GF-D8 (cell line): ENCODE data around the gene THSD4.

Experiments used
- DNase-seq: peaks from one replicate; lab custom pipeline; 2025; lab: John Stamatoyannopoulos, UW

The THSD4 gene

GRCh38 chr15:71784719-71785118 lies 669.4 kb downstream of the THSD4 start:
- no peak for DNase-seq

GRCh38 chr15:71785996-71786395 lies 670.7 kb downstream of the THSD4 start:
- DNase-seq, result no peak

- no peak for DNase-seq
Measured at GRCh38 chr15:71786673-71787072, 671.4 kb downstream of the THSD4 start.

DNA sequence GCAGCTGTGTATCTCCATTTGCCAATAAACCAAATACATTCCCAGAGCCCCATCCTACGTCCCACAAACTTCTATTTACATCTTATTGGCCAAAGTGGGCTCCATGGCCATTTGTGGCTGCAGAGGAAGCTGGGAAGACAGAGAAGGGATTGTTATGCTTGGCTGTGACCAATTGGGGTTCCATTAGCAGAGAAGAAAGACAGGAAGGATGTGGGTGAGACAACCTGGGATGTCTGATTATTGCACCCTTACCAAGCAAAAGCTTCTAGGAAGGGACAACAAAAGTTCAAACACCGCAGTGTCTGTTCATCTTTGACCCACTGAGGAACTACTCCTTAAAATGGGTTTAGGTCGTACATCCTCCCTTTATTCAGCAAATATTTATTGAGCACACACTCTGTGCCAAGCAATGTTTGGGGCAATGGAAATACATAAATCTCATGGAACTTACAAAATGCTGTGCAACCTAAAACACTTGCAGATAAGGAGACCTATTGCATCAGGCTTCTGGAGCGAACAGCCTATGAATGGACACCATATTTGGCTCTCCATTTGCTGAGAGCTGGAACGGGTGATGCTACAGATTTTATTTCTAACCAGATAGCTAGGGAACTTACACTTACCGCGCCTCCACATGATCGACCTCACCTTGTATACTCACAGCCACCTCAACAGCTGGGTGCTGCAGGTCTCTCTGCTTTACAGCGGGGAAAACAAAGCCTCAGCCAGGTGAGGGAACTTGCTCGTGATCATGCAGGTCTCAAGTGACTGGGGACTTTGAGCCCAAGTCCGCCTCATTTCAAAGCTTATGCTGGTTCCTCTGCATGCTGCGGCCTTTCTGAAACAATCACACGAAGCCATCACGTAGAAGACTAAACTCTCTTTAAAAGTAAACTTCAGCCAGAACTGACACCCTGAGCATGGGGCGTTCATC lies 673.6 kb downstream of the THSD4 start:
- no peak for DNase-seq

GRCh38 chr15:71789616-71790015 lies 674.3 kb downstream of the THSD4 start:
- DNase-seq, result no peak

- DNase-seq, result no peak
Measured at GRCh38 chr15:71790081-71790480, 674.8 kb downstream of the THSD4 start.

- DNase-seq, result no peak
Measured at GRCh38 chr15:71791975-71792374, 676.7 kb downstream of the THSD4 start.

GRCh38 chr15:71792521-71792920 lies 677.2 kb downstream of the THSD4 start:
- no peak for DNase-seq

GRCh38 chr15:71798641-71799040 lies 683.4 kb downstream of the THSD4 start:
- DNase-seq, result no peak

DNA sequence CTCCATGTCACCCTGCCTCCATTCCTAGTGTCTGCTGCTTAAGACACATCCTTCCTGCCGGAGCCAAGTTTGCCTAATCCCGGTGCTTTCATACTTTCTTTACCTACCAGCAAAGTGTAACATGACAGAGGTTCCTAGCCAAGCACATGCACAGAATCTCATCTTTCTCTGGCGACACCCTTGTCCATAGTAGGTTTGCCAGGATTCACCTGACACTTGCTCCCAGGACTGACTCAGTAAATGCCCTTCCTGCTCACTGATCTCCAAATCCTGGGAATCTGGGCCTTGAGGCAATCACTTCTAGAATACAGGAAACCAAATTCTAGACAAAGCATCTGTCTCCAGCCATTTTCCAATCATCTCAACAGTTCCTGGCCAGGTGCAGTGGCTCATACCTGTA lies 684.9 kb downstream of the THSD4 start:
- DNase-seq, result no peak

DNA sequence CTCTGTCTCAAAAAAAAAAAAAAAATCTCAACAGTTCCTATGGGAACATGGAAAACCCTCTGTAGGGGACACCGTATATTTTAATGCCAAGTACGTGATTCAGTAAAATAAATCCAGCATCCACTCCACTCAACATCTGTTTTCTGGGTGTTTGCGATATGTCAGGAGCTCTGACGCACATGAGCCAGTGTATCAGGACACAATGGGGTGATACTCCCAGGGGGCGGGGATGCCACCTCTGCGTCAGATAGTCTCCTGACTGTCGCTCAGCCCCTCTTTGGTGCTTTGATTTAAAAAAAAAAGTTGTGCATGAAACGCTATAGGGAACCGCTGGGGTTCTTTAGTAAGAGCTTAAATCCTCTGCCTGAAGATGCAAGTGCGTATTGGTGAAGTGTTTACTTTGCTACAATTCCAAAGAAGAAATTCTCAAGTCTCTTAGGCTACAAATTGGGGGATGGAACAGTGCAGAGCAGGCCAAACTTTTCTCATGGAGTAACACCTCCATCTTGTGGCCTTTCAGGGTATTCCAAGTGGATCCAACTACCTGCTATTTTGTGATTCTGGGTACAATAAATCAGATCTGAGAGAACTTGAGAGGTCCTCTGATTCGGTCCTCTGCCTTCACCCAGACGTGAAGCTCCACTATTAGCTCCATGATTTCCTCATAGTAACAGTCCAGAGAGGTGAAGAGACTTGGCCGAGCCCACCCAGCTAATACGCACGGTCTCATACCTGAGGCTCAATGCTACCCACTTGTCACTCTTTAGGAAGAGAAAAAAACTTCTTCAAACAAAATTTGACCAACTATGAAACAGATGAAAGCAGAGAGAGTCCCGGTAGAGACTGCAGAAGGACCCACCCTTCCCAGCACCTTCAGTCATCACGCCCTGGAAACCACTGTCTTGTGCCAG lies 685.8 kb downstream of the THSD4 start:
- DNase-seq, result no peak

- DNase-seq, result no peak
Measured at GRCh38 chr15:71801935-71802655, 686.8 kb downstream of the THSD4 start.

- no peak for DNase-seq
Measured at GRCh38 chr15:71802770-71803169, 687.5 kb downstream of the THSD4 start.

DNA sequence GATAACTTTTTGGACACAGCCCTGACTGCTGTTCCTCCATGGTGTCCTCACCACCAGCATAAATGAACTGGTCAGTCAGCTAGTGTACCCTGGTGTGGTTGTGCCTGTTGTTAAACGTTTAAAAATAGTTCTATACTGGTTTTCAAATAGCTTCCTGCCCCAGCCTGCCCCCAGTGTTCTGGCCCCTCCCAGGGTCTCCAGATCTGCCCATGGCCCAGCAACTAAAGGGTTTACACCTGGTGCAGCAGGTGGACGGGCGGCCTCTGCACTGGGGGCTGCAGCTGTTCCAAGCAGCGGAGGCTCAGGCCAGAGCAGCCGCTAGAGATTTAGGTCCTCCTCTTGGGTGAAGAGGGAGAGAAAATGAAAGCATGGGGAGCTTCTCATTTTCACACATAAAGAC lies 689.0 kb downstream of the THSD4 start:
- DNase-seq, result no peak

- no peak for DNase-seq
Measured at GRCh38 chr15:71804695-71805470, 689.6 kb downstream of the THSD4 start.

DNA sequence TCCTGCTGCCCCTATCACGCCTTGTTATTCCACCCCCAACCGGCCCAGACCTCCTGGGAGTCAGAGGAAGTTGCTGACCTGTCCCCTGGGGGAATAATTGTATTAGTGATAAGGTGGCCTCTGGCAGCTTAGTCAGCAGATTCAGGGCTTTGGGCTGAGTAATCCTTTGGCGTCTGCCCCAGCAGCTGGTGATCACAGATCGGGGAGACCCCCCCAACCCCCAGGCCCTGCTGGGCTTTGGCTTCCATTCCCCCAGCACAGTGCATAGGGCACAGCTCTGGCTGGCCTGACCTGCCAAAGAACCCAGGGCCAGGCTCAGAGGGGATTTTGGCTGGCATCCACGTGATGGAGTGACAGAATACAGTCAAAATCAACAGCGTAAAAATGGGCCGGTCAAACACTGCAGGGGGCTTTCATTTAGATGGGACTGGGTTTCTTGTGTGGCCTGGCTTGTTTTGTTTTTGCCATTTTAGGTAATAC lies 691.2 kb downstream of the THSD4 start:
- DNase-seq, result no peak

- DNase-seq, result no peak
Measured at GRCh38 chr15:71807125-71807629, 691.9 kb downstream of the THSD4 start.

DNA sequence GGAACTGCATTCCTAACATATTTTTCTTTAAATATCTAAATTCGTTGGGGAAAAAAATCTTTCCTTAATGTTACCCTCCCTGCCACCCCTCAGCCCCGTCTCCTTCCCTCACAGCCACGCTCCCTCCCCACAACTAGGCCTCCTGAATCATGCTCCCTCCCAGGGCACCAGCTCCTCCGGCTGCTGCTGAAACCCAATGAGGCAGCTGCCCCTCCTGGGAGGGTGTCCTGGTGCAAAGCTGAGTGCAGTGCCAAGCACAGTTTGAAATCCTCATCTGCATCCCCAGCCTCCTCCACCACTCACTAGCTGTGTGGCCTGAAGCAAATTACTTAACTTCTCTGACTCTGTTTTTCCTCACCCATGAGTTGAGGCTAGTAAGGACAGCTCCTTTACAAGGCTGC lies 692.4 kb downstream of the THSD4 start:
- no peak for DNase-seq

DNA sequence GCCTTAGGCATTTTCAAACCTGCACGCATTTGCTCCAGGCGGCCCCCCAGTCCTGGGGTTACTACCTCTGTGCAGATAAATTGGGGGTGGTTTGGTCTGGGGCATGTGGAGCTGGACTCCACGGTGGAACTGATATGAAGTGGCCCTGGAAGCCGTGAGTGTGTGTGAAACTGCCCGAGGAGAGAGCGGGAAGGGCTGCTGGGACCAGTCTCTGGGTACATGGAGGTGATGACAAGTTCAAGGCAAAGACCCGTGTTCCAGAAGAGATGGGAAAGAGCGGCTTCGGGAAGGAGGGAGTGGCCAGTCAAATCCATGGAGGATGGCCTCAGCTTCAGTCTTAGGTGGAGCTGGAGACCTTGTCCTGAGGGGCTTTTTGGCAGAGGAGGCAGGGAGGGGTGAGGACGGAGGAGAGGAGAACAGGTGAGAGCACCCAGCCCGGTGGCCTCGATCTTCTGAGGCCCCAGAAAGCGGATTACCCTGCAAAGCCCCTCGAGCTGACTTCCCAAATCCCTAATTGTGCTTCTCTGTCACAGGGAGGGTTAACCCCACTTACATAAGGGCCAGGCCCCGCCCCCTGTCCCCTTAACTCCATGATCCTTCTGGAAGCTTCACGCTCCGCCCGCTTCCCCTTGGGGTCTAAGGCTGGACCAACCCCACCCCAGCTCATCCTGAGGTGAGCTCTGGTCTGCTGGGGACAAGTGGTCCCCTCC lies 693.2 kb downstream of the THSD4 start:
- DNase-seq, result no peak

GRCh38 chr15:71809346-71809745 lies 694.1 kb downstream of the THSD4 start:
- DNase-seq, result no peak
